Coronary artery (tissue), 2 donors: Measurements from ENCODE around the gene ZNF474.
"Not testable (repeated sequence)": the region's sequence is repeated elsewhere in the genome, so short reads cannot be mapped to it uniquely, and the experiment has no call there.

ENCODE experiments used
- DNase-seq: peaks from one replicate; pipeline ENCODE4 v3.0.0-alpha.2; 2017; ENCODE audit warnings: low spot score
- H3K27ac ChIP-seq, 2 donors: fragments of 200-600 bp; sonication (generic); one replicate each; pipeline ENCODE4 v1.5.1; 2016 to 2019
- H3K4me3 ChIP-seq: fragments of 200-600 bp; sonication (generic); 2 replicates; pipeline ENCODE4 v1.5.1; 2016; ENCODE audit warnings: mild to moderate bottlenecking, moderate library complexity
- TF ChIP-seq, protein P1 (sequence below): fragments of 200-600 bp; sonication (generic); IDR thresholded peaks from one replicate; pipeline ENCODE4 v1.5.1; 2019; ENCODE audit warnings: antibody characterized with exemption

The ZNF474 gene

GRCh38 chr5:122093415-122094180, 35.7 kb upstream of the ZNF474 start:
- no peak for DNase-seq
- TF ChIP-seq, protein P1, sequence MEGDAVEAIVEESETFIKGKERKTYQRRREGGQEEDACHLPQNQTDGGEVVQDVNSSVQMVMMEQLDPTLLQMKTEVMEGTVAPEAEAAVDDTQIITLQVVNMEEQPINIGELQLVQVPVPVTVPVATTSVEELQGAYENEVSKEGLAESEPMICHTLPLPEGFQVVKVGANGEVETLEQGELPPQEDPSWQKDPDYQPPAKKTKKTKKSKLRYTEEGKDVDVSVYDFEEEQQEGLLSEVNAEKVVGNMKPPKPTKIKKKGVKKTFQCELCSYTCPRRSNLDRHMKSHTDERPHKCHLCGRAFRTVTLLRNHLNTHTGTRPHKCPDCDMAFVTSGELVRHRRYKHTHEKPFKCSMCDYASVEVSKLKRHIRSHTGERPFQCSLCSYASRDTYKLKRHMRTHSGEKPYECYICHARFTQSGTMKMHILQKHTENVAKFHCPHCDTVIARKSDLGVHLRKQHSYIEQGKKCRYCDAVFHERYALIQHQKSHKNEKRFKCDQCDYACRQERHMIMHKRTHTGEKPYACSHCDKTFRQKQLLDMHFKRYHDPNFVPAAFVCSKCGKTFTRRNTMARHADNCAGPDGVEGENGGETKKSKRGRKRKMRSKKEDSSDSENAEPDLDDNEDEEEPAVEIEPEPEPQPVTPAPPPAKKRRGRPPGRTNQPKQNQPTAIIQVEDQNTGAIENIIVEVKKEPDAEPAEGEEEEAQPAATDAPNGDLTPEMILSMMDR = no peak
- H3K27ac ChIP-seq = peak overlapping the region in 1 of 2 donors; percentile 26
- H3K4me3 ChIP-seq = no peak overlapping the region

DNA sequence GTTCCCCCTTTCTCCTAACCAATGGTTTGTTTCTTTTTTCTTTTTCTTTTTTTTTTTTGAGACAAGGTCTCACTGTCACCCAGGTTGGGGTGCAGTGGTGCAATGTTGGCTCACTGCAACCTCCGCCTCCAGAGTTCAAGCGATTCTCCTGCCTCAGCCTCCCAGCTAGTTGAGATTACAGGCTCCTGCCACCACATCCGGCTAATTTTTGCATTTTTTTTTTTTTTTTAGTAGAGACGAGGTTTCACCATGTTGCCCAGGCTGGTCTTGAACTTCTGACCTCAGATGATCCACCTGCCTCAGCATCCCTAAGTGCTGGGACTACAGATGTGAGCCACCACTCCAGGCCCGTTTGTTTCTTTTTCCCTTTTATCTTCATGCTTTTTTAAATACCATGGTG, 35.1 kb upstream of the ZNF474 start:
- not testable (repeated sequence) for H3K27ac ChIP-seq, H3K4me3 ChIP-seq, DNase-seq

DNA sequence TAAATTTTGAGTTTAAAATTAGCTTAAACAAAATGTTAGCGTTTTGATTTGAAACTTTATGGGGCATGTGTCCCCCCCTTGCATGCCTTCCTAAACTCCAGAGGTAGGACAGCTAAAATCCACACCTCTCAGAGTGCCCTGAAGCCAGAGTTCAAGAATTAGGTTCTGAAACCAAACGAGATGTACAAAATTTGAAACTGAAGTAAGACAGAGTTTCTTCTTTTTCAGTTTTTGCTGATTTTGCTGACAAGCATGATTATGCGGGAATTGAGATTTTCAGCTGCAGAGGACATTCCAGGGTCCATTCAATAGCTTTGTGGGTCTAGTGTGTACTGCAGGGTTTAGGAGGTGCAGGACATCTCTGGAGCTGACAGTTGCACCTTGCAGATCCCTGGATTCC, 34.2 kb upstream of the ZNF474 start:
- Histone ChIP-seq H3K27ac (no peak overlapping the region), H3K4me3 (no peak overlapping the region)
- DNase-seq = no peak
- TF ChIP-seq, protein P1 = no peak

- Histone ChIP-seq H3K4me3 (no peak overlapping the region), H3K27ac (no peak overlapping the region)
- no peak for DNase-seq
- TF ChIP-seq, protein P1 = no peak
Measured at GRCh38 chr5:122097391-122097790, 32.0 kb upstream of the ZNF474 start.

DNA sequence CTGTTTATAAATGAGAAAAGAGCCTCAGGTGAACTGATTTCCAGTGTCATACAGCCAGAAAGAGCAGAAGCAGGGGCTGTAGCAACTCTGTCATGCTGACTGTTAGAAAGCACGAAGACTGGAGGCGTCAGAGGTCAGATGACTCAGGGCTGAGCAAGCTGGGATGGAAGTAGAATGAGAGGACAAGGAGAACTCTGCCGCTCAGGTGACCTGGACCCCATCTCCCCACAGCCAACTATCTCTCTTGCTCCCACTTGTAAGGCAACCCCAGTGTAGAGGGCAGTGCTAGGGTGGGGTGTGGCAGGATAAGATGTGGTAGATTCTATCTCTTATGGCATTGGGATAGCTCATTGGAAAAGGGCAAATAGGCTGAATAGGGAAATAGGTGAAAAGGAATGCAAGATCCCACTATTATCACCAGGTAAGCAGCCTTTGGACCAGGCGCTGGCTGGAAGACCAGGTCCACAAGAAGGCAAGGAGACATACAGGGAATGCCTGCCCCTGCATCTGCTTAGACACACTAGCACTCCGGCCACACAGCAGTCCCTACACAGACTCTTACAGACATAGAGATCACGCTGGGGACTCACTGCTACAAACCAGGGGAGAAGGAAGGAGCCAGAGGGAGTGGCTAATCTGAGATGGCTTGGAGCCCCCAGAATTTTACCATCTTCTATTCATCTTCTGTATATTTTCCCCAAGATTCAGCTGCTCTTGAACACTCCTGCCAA, 30.1 kb upstream of the ZNF474 start:
- Histone ChIP-seq H3K27ac (no peak overlapping the region), H3K4me3 (no peak overlapping the region)
- TF ChIP-seq, protein P1 = no peak
- DNase-seq = no peak

DNA sequence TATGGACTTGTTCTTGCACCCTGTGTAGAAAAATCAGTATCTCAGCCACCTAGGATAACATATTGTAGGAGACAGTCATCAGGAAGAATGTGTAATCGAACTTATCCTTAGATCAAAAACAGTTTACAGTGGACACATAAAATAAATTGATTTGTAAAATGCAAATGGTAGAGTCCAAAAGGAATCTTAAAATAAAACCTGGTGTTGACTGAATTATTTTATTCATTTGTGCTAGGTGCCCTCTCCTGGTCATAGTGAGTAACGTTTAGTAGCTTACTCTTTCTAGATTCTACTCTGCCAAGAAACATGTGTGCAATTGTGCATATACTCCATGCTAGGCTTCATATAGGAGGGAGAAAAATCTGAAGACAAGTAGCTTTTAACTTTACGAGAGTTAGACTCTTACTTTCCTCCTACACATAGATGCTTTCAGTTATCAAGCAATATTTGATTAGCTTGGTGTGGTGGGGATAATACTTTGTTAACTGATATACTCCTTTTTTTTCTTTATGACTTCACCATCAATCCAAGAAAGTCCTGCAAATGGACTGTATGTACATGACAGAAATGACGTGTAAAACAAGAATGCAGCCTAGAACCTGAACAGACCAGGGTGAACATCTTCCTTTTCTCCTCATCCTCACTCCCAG, 27.6 kb upstream of the ZNF474 start:
- Histone ChIP-seq H3K27ac (no peak overlapping the region), H3K4me3 (no peak overlapping the region)
- DNase-seq = no peak
- TF ChIP-seq, protein P1 = peak; percentile 49

DNA sequence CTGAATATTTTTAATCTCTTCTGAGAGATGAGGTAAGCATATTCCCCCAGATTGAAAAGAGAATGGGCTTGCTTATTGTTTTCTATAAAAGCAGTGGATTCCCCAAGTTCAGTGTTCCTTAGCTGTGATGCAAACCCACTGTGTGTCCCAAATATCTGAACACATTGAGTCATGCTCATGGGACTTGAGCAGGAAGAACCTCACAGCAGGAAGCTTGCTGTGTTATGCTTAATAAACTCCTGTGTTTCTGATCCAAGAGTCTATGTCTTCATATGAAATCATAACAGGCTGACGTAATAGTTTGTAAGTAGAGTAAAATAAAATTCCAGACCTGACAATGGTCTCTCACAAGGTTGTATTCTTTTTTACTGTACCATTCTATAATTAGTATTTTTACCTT, 26.5 kb upstream of the ZNF474 start:
- no peak overlapping the region for H3K27ac ChIP-seq
- no peak for DNase-seq

More for the DNA sequence above, 26.5 kb upstream of the ZNF474 start:
- TF ChIP-seq, protein P1 = no peak
- no peak overlapping the region for H3K4me3 ChIP-seq
